Muscle of back (tissue), 10 donors: ENCODE measurements around the gene RAB33A. TPM values are rescaled to one million over a fixed set of nuclear protein-coding genes. Genes with fewer than 3 reads are reported as not detected.

Source experiments
- polyA plus RNA-seq, 10 donors: library from polyadenylated mRNA; unstranded; fragments of 120-200 nt; gene quantifications; one replicate each; pipeline ENCODE4 v1.2.1, GENCODE V29; 2013; ENCODE audit not compliant: insufficient read length in 10 of 10

RAB33A gene
- polyA plus RNA-seq, 10 donors: 0.27 to 0.75 (median 0.47) TPM

Other genes with a start within 250 kb of the RAB33A start
- gene BCORL1, start 189.3 kb upstream of the RAB33A start, polyA plus RNA-seq: 10 to 100 TPM; 14.2 to 17.1 (median 15.1) TPM
- gene ELF4, start 61.5 kb upstream of the RAB33A start, polyA plus RNA-seq: 10 to 100 TPM in 8 of 10 donors, 1 to 10 TPM in 2; 9.8 to 15.9 (median 12.0) TPM
- gene AIFM1, start 6.1 kb upstream of the RAB33A start, polyA plus RNA-seq: 10 to 100 TPM; 19.9 to 28.1 (median 24.0) TPM
- 1 to 10 TPM; 4.3 to 9.0 (median 7.1) TPM for gene ZNF280C, start 96.9 kb downstream of the RAB33A start, polyA plus RNA-seq
- gene SLC25A14, start 168.0 kb downstream of the RAB33A start, polyA plus RNA-seq: 10 to 100 TPM in 4 of 10 donors, 1 to 10 TPM in 6; 7.8 to 17.1 (median 9.6) TPM
- gene GPR119, start 213.7 kb downstream of the RAB33A start, polyA plus RNA-seq: not detected
- gene RBMX2, start 230.0 kb downstream of the RAB33A start, polyA plus RNA-seq: 10 to 100 TPM; 19.1 to 23.6 (median 21.1) TPM